SU-DHL-6 (cell line): ENCODE measurements around the gene TBC1D4.

Experiments used
- H2AFZ ChIP-seq: fragments of 200-600 bp; sonication (generic); 2 replicates; pipeline ENCODE4 v1.6.1; 2014; ENCODE audit warnings: low read depth, mild to moderate bottlenecking, moderate library complexity, mixed read lengths, antibody characterized with exemption, low read length; ENCODE audit not compliant: severe bottlenecking
- H3F3A ChIP-seq: fragments of 200-600 bp; shearing (Covaris generic); 2 replicates; pipeline ENCODE4 v1.6.0; 2016; ENCODE audit warnings: antibody characterized with exemption, mild to moderate bottlenecking; ENCODE audit not compliant: insufficient read depth
- H3K27ac ChIP-seq: fragments of 200-600 bp; sonication (generic); 2 replicates; pipeline ENCODE4 v1.5.1; 2016; ENCODE audit warnings: low read depth, mild to moderate bottlenecking, low read length, moderate library complexity, mixed read lengths
- H3K27me3 ChIP-seq: fragments of 200-600 bp; sonication (generic), shearing (Covaris generic); 2 replicates; pipeline ENCODE4 v1.6.0; 2014; ENCODE audit warnings: mild to moderate bottlenecking, low read length
- H3K36me3 ChIP-seq: fragments of 200-600 bp; sonication (generic); 2 replicates; pipeline ENCODE4 v1.6.1; 2014; ENCODE audit warnings: mild to moderate bottlenecking, low read length, mixed read lengths
- H3K4me2 ChIP-seq: fragments of 300-600, 200-600 bp; shearing (Covaris generic), sonication (generic); 2 replicates; pipeline ENCODE4 v1.6.0; 2014; ENCODE audit warnings: low read length, low read depth, mild to moderate bottlenecking; ENCODE audit not compliant: poor library complexity, severe bottlenecking
- H3K4me3 ChIP-seq: fragments of 200-600 bp; sonication (generic); 2 replicates; pipeline ENCODE4 v1.5.1; 2014; ENCODE audit warnings: antibody characterized with exemption, low read length, mild to moderate bottlenecking, mixed read lengths; ENCODE audit not compliant: insufficient read depth, poor library complexity, severe bottlenecking
- H3K79me2 ChIP-seq: fragments of 200-600 bp; sonication (generic); 2 replicates; pipeline ENCODE4 v1.6.1; 2014; ENCODE audit warnings: mild to moderate bottlenecking, low read length, moderate library complexity; ENCODE audit not compliant: insufficient read depth
- H3K9ac ChIP-seq: fragments of 200-600 bp; sonication (generic); 2 replicates; pipeline ENCODE4 v1.7.0; 2014; ENCODE audit warnings: mild to moderate bottlenecking, low read length
- H3K9me2 ChIP-seq: fragments of 200-600 bp; sonication (generic); replicated peaks from 2 replicates; pipeline ENCODE4 v1.6.1; 2014; ENCODE audit warnings: low read length; ENCODE audit not compliant: insufficient read depth
- H3K9me3 ChIP-seq: fragments of 200-600 bp; sonication (generic); 2 replicates; pipeline ENCODE4 v1.6.1; 2014; ENCODE audit warnings: low read length, mixed read lengths; ENCODE audit not compliant: insufficient read depth
- H4K20me1 ChIP-seq: fragments of 200-600 bp; sonication (generic); 2 replicates; pipeline ENCODE4 v1.6.1; 2014; ENCODE audit warnings: low read depth, mild to moderate bottlenecking, antibody characterized with exemption, low read length, moderate library complexity, mixed read lengths
- CTCF ChIP-seq: fragments of 200-600 bp; sonication (generic); IDR thresholded peaks from one replicate; pipeline ENCODE4 v1.5.1; 2017; ENCODE audit warnings: antibody characterized with exemption, mild to moderate bottlenecking, low read length, moderate library complexity; ENCODE audit not compliant: insufficient read depth, poor library complexity, severe bottlenecking
- EZH2phosphoT487 ChIP-seq: fragments of 200-600 bp; sonication (generic), shearing (Covaris generic); conservative IDR thresholded peaks from 2 replicates; pipeline ENCODE4 v1.6.1; 2018; ENCODE audit warnings: mild to moderate bottlenecking, antibody characterized with exemption, low read length, moderate library complexity, mixed read lengths

TBC1D4 gene

GRCh38 chr13:75414036-75414827 is 67.7 kb downstream of the TBC1D4 start:
- no peak overlapping the region for H3K27ac ChIP-seq
- H3K9me3 ChIP-seq, result no peaks in the 10 kb centered on the region
- TF ChIP-seq EZH2phosphoT487 (no peak), CTCF (no peak)
- no peak overlapping the region for H2AFZ ChIP-seq
- no peak overlapping the region for H3K4me2 ChIP-seq
- H3K27me3 ChIP-seq, result no peaks in the 10 kb centered on the region
- no peaks in the 10 kb centered on the region for H4K20me1 ChIP-seq
- no peak overlapping the region for H3K9ac ChIP-seq
- H3F3A ChIP-seq, result 0 out of 2 replicates have a peak, but pooled peaks cover 7% of the 10 kb centered on the region
- no peaks in the 10 kb centered on the region for H3K79me2 ChIP-seq
- no peaks in the 10 kb centered on the region for H3K9me2 ChIP-seq
- no peaks in the 10 kb centered on the region for H3K36me3 ChIP-seq
- no peak overlapping the region for H3K4me3 ChIP-seq

GRCh38 chr13:75411924-75412537 is 69.9 kb downstream of the TBC1D4 start:
- H3K9me3 ChIP-seq, result no peaks in the 10 kb centered on the region
- H3K4me2 ChIP-seq, result no peak overlapping the region
- 0 out of 2 replicates have a peak, but pooled peaks cover 7% of the 10 kb centered on the region for H3F3A ChIP-seq
- H3K9me2 ChIP-seq, result no peaks in the 10 kb centered on the region
- H3K27me3 ChIP-seq, result no peaks in the 10 kb centered on the region
- H3K79me2 ChIP-seq, result no peaks in the 10 kb centered on the region
- no peak overlapping the region for H3K27ac ChIP-seq
- H4K20me1 ChIP-seq, result no peaks in the 10 kb centered on the region
- no peaks in the 10 kb centered on the region for H3K36me3 ChIP-seq
- TF ChIP-seq EZH2phosphoT487 (no peak), CTCF (no peak)
- no peak overlapping the region for H3K4me3 ChIP-seq
- H3K9ac ChIP-seq, result no peak overlapping the region
- no peak overlapping the region for H2AFZ ChIP-seq

- Histone ChIP-seq H3K36me3 (no peaks in the 10 kb centered on the region), H4K20me1 (no peaks in the 10 kb centered on the region), H2AFZ (no peak overlapping the region), H3F3A (0 out of 2 replicates have a peak, but pooled peaks cover 7% of the 10 kb centered on the region), H3K9me3 (no peaks in the 10 kb centered on the region), H3K4me3 (no peak overlapping the region), H3K79me2 (no peaks in the 10 kb centered on the region), H3K4me2 (peak overlapping the region; percentile 49), H3K27me3 (no peaks in the 10 kb centered on the region), H3K9me2 (no peaks in the 10 kb centered on the region), H3K9ac (no peak overlapping the region), H3K27ac (0 out of 2 replicates have a peak overlapping the region, but pooled peaks have one; percentile 4)
- no peak for TF ChIP-seq EZH2phosphoT487
- TF ChIP-seq CTCF, result no peak
Observed at GRCh38 chr13:75410207-75410606, 71.8 kb downstream of the TBC1D4 start.
